HL-60 (cell line): Measurements from ENCODE around the gene NRP1.

Source experiments
- CTCF ChIP-seq: IDR thresholded peaks from one replicate; pipeline ENCODE4 v1.5.1; 2011; ENCODE audit warnings: low read length, control low read depth, inconsistent platforms; ENCODE audit not compliant: insufficient read depth
- GABPA ChIP-seq: IDR thresholded peaks from 2 replicates; pipeline ENCODE4 v1.6.1; 2012; ENCODE audit warnings: low read depth
- POLR2AphosphoS5 ChIP-seq: IDR thresholded peaks from 2 replicates; pipeline ENCODE4 v1.6.1; 2012; ENCODE audit warnings: low read depth
- REST ChIP-seq: IDR thresholded peaks from 2 replicates; pipeline ENCODE4 v1.6.1; 2012; ENCODE audit warnings: low read depth; ENCODE audit not compliant: insufficient replicate concordance
- SPI1 ChIP-seq: IDR thresholded peaks from 2 replicates; pipeline ENCODE4 v1.6.1; 2012; ENCODE audit warnings: low read depth, mild to moderate bottlenecking, borderline replicate concordance

- no peak for TF ChIP-seq CTCF
- no peak for TF ChIP-seq POLR2AphosphoS5
- no peak for TF ChIP-seq REST
- TF ChIP-seq GABPA: no peak
- no peak for TF ChIP-seq SPI1
Observed at GRCh38 chr10:33288127-33288526, 46.3 kb downstream of the NRP1 start.
